H1 (cell line): ENCODE data around the gene TREM1. TPM values are rescaled to one million over a fixed set of nuclear protein-coding genes. Genes with fewer than 3 reads are reported as not detected.

Experiments used
- CTCF ChIA-PET: fragments of 300-600 bp; sonication (Branson Sonifier 250); formaldehyde crosslinking; loops from one replicate; lab custom pipeline; 2021; ENCODE audit not compliant: partially characterized antibody; lab: Charles Lee
- POLR2A ChIA-PET: fragments of 300-600 bp; sonication (Branson Sonifier 250); formaldehyde crosslinking; loops from one replicate; lab custom pipeline; 2021; ENCODE audit warnings: inconsistent platforms; ENCODE audit not compliant: partially characterized antibody; lab: Charles Lee
- DNase-seq, 2 experiments: peaks; one replicate each; pipeline versions ENCODE4 v3.0.0 to v3.0.0-alpha.2; 2010 to 2022; ENCODE audit warnings: low spot score in 2 of 2, low read depth in 1 of 2, mixed read lengths in 1 of 2
- FAIRE-seq: peaks from 2 replicates; lab custom pipeline; 2011; peaks lifted over from hg19 to GRCh38; lab: Jason Lieb, UNC
- H2AFZ ChIP-seq: 2 replicates; pipeline ENCODE4 v1.8.1; 2012; ENCODE audit warnings: low read length, inconsistent platforms
- H2AK5ac ChIP-seq: 2 replicates; pipeline ENCODE4 v1.6.1; 2013; ENCODE audit warnings: low read depth, low read length
- H2BK120ac ChIP-seq: replicated peaks from 2 replicates; pipeline ENCODE3; 2013; ENCODE audit warnings: low read depth, low read length, inconsistent platforms
- H2BK12ac ChIP-seq: 2 replicates; pipeline ENCODE4 v1.6.1; 2013; ENCODE audit warnings: low read depth, low read length
- H2BK15ac ChIP-seq: 2 replicates; pipeline ENCODE4 v1.6.1; 2013; ENCODE audit warnings: low read length
- H2BK20ac ChIP-seq: 2 replicates; pipeline ENCODE4 v1.6.1; 2013; ENCODE audit warnings: low read length
- H2BK5ac ChIP-seq: 2 replicates; pipeline ENCODE4 v1.6.1; 2013; ENCODE audit warnings: low read depth, low read length
- H3K14ac ChIP-seq: 2 replicates; pipeline ENCODE4 v1.6.1; 2013; ENCODE audit warnings: inconsistent platforms; ENCODE audit not compliant: insufficient read length
- H3K18ac ChIP-seq: 2 replicates; pipeline ENCODE4 v1.6.1; 2013; ENCODE audit warnings: low read length; ENCODE audit errors: extremely low read depth
- H3K23ac ChIP-seq: 2 replicates; pipeline ENCODE4 v1.6.1; 2013; ENCODE audit warnings: inconsistent platforms; ENCODE audit not compliant: insufficient read length
- H3K23me2 ChIP-seq: 2 replicates; pipeline ENCODE4 v1.6.1; 2013; ENCODE audit warnings: low read depth, low read length
- H3K27ac ChIP-seq: 2 replicates; pipeline ENCODE4 v1.6.1; 2011; ENCODE audit warnings: low read depth, low read length, inconsistent platforms
- H3K27me3 ChIP-seq, 4 experiments: replicated peaks in 1 of 4; 1 replicate in 1 of 4; 2 replicates in 3 of 4; pipeline versions ENCODE4 v1.6.1 to v1.8.1; 2011 to 2013; ENCODE audit warnings: low read length in 3 of 4, mild to moderate bottlenecking in 3 of 4, inconsistent platforms in 2 of 4, mixed read lengths in 2 of 4, moderate library complexity in 1 of 4; ENCODE audit not compliant: control insufficient read depth in 3 of 4, insufficient read depth in 3 of 4; ENCODE audit errors: extremely low read depth in 1 of 4
- H3K36me3 ChIP-seq, 4 experiments: 2 replicates each; pipeline versions ENCODE4 v1.6.1 to v1.8.1; 2011 to 2013; ENCODE audit warnings: mild to moderate bottlenecking in 4 of 4, low read length in 3 of 4, moderate library complexity in 2 of 4, control low read depth in 1 of 4, inconsistent platforms in 1 of 4; ENCODE audit not compliant: insufficient read depth in 4 of 4, control insufficient read depth in 2 of 4
- H3K4ac ChIP-seq: replicated peaks from 2 replicates; pipeline ENCODE3; 2013; ENCODE audit warnings: low read length, low read depth, mixed read lengths, inconsistent platforms; ENCODE audit not compliant: insufficient read length
- H3K4me1 ChIP-seq, 4 experiments: replicated peaks in 1 of 4; 1 replicate in 1 of 4; 2 replicates in 3 of 4; pipeline versions ENCODE4 v1.6.1 to v1.8.1; 2011 to 2013; ENCODE audit warnings: low read length in 3 of 4, inconsistent platforms in 2 of 4, mixed read lengths in 1 of 4; ENCODE audit not compliant: insufficient read depth in 4 of 4, control insufficient read depth in 3 of 4
- H3K4me2 ChIP-seq, 2 experiments: 2 replicates each; pipeline versions ENCODE4 v1.6.1 to v1.8.1; 2011 to 2013; ENCODE audit warnings: low read depth in 2 of 2, low read length in 2 of 2, control low read depth in 1 of 2, inconsistent platforms in 1 of 2, mild to moderate bottlenecking in 1 of 2; ENCODE audit not compliant: insufficient read depth in 1 of 2
- H3K4me3 ChIP-seq, 4 experiments: fragments of 200-600, 300-600 bp in 1 of 4; sonication (generic), shearing (Covaris generic), sonication (Bioruptor Twin) in 1 of 4; 2 replicates each; pipeline versions ENCODE4 v1.5.1 to v1.8.1; 2011 to 2016; ENCODE audit warnings: low read length in 4 of 4, low read depth in 3 of 4, control low read depth in 2 of 4, inconsistent platforms in 2 of 4, mild to moderate bottlenecking in 2 of 4, mixed read lengths in 1 of 4, moderate library complexity in 1 of 4; ENCODE audit not compliant: insufficient read depth in 2 of 4; ENCODE audit errors: extremely low read depth in 1 of 4
- H3K56ac ChIP-seq: replicated peaks from 2 replicates; pipeline ENCODE3; 2013; ENCODE audit warnings: low read depth, mild to moderate bottlenecking, mixed read lengths, low read length, inconsistent platforms; ENCODE audit not compliant: insufficient read length
- H3K79me1 ChIP-seq: 2 replicates; pipeline ENCODE4 v1.6.1; 2013; ENCODE audit warnings: low read depth, low read length, control low read depth
- H3K79me2 ChIP-seq, 2 experiments: 2 replicates each; pipeline versions ENCODE4 v1.6.1 to v1.8.1; 2012 to 2013; ENCODE audit warnings: low read length in 2 of 2, mild to moderate bottlenecking in 2 of 2, inconsistent platforms in 1 of 2; ENCODE audit not compliant: insufficient read depth in 2 of 2, control insufficient read depth in 1 of 2
- H3K9ac ChIP-seq, 4 experiments: replicated peaks in 1 of 4; 1 replicate in 1 of 4; 2 replicates in 3 of 4; pipeline versions ENCODE4 v1.6.1 to v1.8.1; 2011 to 2013; ENCODE audit warnings: low read depth in 3 of 4, low read length in 3 of 4, control low read depth in 2 of 4, mild to moderate bottlenecking in 2 of 4, moderate library complexity in 2 of 4, inconsistent platforms in 1 of 4; ENCODE audit errors: extremely low read depth in 1 of 4
- H3K9me3 ChIP-seq, 2 experiments: 2 replicates each; pipeline versions ENCODE4 v1.6.1 to v1.8.1; 2012 to 2013; ENCODE audit warnings: mild to moderate bottlenecking in 2 of 2, moderate library complexity in 2 of 2, control low read depth in 1 of 2, inconsistent platforms in 1 of 2, low read depth in 1 of 2, low read length in 1 of 2, mixed read lengths in 1 of 2; ENCODE audit not compliant: insufficient read depth in 2 of 2
- H4K20me1 ChIP-seq, 2 experiments: replicated peaks in 1 of 2; 2 replicates each; pipeline versions ENCODE3 to v1.8.1; 2011 to 2013; ENCODE audit warnings: inconsistent platforms in 2 of 2, low read length in 2 of 2, mild to moderate bottlenecking in 1 of 2; ENCODE audit not compliant: insufficient read depth in 2 of 2, control insufficient read depth in 1 of 2
- H4K5ac ChIP-seq: 2 replicates; pipeline ENCODE4 v1.6.1; 2013; ENCODE audit warnings: low read length, low read depth, mixed read lengths, inconsistent platforms; ENCODE audit not compliant: insufficient read length
- H4K8ac ChIP-seq: 2 replicates; pipeline ENCODE4 v1.8.0; 2013; ENCODE audit warnings: mild to moderate bottlenecking, moderate library complexity, low read length, inconsistent platforms; ENCODE audit not compliant: insufficient read depth; ENCODE audit errors: extremely low read depth
- H4K91ac ChIP-seq: replicated peaks from 2 replicates; pipeline ENCODE3; 2013; ENCODE audit warnings: low read length, mixed read lengths, inconsistent platforms; ENCODE audit not compliant: insufficient read length
- CBX5 ChIP-seq: fragments of 300-800, 300-1000 bp; sonication (generic); IDR thresholded peaks from 2 replicates; pipeline ENCODE4 v1.7.1; 2016; ENCODE audit warnings: antibody characterized with exemption, low read length, low read depth
- CEBPB ChIP-seq: IDR thresholded peaks from 2 replicates; pipeline ENCODE4 v1.6.1; 2012; ENCODE audit warnings: low read depth, low read length
- WGBS, 2 experiments: shearing (Covaris generic) in 1 of 2; methylation state at CpG; one replicate each; pipeline versions ENCODE4 v1.1.6 to v1.1.7; 2013 to 2015; ENCODE audit warnings: low lambda C conversion rate in 2 of 2, mixed read lengths in 2 of 2, inconsistent platforms in 1 of 2, low coverage in 1 of 2, missing lambda C conversion rate in 1 of 2; ENCODE audit not compliant: insufficient replicate concordance in 2 of 2, insufficient coverage in 1 of 2, insufficient read length in 1 of 2; ENCODE audit errors: extremely low coverage in 1 of 2, missing lambda C conversion rate in 1 of 2; 5-methylcytosine and 5-hydroxymethylcytosine counted together
- polyA plus RNA-seq, 7 experiments: library from polyadenylated mRNA; depleted of rRNA in 3 of 7; stranded (reverse) in 5 of 7; unstranded in 2 of 7; fragments of >200 nt in 5 of 7; fragments of 200-250 nt in 2 of 7; gene quantifications; 1 replicate in 5 of 7; 2 replicates in 1 of 7; 4 replicates in 1 of 7; pipeline versions ENCODE4 v1.2.1 to v1.2.3, GENCODE V29; 2011 to 2013; ENCODE audit warnings: missing spikeins in 2 of 7, mixed read lengths in 2 of 7
- total RNA-seq: library from RNA; stranded (reverse); fragmentation: NEBNext Ultra II Directional; extraction: Animal tissue kit (Norgen Biotek cat#: 25700); gene quantifications from 2 replicates; pipeline ENCODE4 v1.2.1, GENCODE V29; 2021

TREM1 gene
- total and polyA plus RNA-seq, 2 of the 8 experiments (the other 6 are each of a cell fraction or from before 2014, with no cell fraction given): not detected

DNA sequence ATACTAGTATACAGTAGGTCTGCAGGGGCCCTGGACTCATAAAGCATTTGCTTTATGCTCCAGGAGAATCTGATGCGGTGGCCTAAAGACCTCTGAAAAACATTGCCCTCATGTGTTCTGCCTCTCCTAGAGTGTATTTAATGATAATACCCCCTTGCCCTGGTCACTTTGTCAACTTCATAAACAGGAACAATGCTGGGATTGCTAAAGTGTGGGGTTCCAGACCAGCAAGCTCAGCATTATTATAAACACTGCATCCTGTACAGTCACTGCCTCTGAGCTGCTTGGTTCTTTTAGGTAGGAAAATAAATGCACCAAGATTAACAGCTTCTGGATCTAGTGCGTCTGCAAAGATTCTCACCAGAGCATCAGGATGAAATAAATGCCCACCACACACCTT lies 12.2 kb downstream of the TREM1 start:
- H2BK15ac ChIP-seq: no peak overlapping the region
- H4K5ac ChIP-seq: no peak overlapping the region
- no peaks in the 10 kb centered on the region; a peak in 2 of 7 replicates for H3K27me3 ChIP-seq
- H3K56ac ChIP-seq: no peak overlapping the region
- no peak overlapping the region for H3K27ac ChIP-seq
- no peak overlapping the region for H3K14ac ChIP-seq
- WGBS, 2 experiments: 86% methylated on average over 2 of the region's 2 CpGs; no CpG with 5 or more reads in 1 of the 2 experiments
- no peak overlapping the region for H2AFZ ChIP-seq
- H3K23me2 ChIP-seq: no peaks in the 10 kb centered on the region
- H2BK20ac ChIP-seq: no peak overlapping the region
- 0 out of 4 replicates have a peak, but pooled peaks cover 0 to 3% of the 10 kb centered on the region in 2 experiments for H3K9me3 ChIP-seq
- FAIRE-seq: no peak
- peaks cover 0 to 3% (median 0%) of the 10 kb centered on the region in 4 experiments; a peak in 2 of 7 replicates for H3K4me1 ChIP-seq
- H3K36me3 ChIP-seq: no peaks in the 10 kb centered on the region
- CTCF ChIA-PET: interaction anchor here (1.3 to 1.8 kb wide), 2 partner anchors 44 to 46 kb away, joined by 3 to 5 read pairs; no protein-coding TSS in a partner anchor
- no peak for TF ChIP-seq CEBPB
- no peak for TF ChIP-seq CBX5
- H3K18ac ChIP-seq: no peak overlapping the region
- no peaks in the 10 kb centered on the region for H3K79me2 ChIP-seq
- POLR2A ChIA-PET: no interaction called here
- no peak overlapping the region for H2AK5ac ChIP-seq
- no peak overlapping the region for H3K23ac ChIP-seq
- no peak overlapping the region for H2BK12ac ChIP-seq
- H2BK120ac ChIP-seq: no peak overlapping the region
- no peak overlapping the region for H4K91ac ChIP-seq
- H3K9ac ChIP-seq: no peak overlapping the region
- no peak for DNase-seq
- H2BK5ac ChIP-seq: no peak overlapping the region
- H4K8ac ChIP-seq: no peak overlapping the region
- no peak overlapping the region for H3K4ac ChIP-seq
- no peaks in the 10 kb centered on the region for H3K79me1 ChIP-seq
- no peak overlapping the region for H3K4me2 ChIP-seq
- H4K20me1 ChIP-seq: peaks cover 0 to 4% of the 10 kb centered on the region in 2 experiments
- no peak overlapping the region for H3K4me3 ChIP-seq
